ENCODE results near the gene SBF2. TPM values are rescaled to one million over a fixed set of nuclear protein-coding genes. Genes with fewer than 3 reads are reported as not detected.

Gene SBF2
- total and polyA plus RNA-seq, 9 of the 15 experiments (the other 6 are each of a cell fraction or from before 2014, with no cell fraction given) = 0.80 to 9.5 (median 5.0) TPM

DNA sequence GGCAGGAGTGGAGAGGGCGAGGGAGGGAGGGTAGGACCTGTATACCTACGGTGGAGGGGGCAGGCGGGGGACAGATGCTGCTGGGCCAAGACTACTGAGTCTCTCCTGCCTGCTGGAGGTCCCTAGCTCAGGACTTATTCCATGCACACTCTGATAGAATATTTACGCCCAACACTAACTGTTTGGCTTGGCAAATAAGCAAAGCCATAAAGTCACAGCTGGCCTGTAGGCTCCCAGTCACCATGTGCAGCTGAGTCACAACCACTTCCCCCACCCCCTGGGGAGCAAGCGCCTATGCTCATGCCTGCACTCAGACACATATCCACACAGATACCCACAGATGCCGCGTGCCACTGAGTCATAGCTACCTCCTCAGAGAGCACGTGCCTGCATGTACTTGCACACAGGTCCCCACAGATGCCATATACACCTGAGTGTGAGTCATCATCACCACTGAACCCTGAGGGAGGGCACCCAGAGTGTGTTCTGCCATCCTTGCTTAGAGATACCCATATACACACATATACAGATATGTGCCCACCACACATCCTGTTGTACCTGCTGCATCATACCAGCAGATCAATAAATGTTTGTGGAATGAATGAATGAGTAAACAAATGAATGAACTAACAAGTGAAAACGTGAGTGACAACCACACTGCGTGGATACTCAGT, 534.4 kb downstream of the SBF2 start (continued):
- TF ChIP-seq, protein P1, sequence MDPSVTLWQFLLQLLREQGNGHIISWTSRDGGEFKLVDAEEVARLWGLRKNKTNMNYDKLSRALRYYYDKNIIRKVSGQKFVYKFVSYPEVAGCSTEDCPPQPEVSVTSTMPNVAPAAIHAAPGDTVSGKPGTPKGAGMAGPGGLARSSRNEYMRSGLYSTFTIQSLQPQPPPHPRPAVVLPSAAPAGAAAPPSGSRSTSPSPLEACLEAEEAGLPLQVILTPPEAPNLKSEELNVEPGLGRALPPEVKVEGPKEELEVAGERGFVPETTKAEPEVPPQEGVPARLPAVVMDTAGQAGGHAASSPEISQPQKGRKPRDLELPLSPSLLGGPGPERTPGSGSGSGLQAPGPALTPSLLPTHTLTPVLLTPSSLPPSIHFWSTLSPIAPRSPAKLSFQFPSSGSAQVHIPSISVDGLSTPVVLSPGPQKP (CRISPR knock-in tag; IDR thresholded peaks at IDR 0.05) = no peak
- TF ChIP-seq, protein P2, sequence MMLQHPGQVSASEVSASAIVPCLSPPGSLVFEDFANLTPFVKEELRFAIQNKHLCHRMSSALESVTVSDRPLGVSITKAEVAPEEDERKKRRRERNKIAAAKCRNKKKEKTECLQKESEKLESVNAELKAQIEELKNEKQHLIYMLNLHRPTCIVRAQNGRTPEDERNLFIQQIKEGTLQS (IDR thresholded peaks at IDR 0.05) = peak; percentile 87
- TF ChIP-seq, protein P2 (CRISPR knock-in tag; conservative IDR thresholded peaks at IDR 0.05) = no peak
- TF ChIP-seq, protein P3, sequence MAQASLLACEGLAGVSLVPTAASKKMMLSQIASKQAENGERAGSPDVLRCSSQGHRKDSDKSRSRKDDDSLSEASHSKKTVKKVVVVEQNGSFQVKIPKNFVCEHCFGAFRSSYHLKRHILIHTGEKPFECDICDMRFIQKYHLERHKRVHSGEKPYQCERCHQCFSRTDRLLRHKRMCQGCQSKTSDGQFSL (CRISPR knock-in tag; IDR thresholded peaks at IDR 0.05) = no peak
- TF ChIP-seq, protein P3 (tag; IDR thresholded peaks at IDR 0.05) = no peak
- TF ChIP-seq CBFA2T2 (conservative IDR thresholded peaks at IDR 0.05) (peak; percentile 57), ZFPM2 (CRISPR knock-in tag; IDR thresholded peaks at IDR 0.05) (no peak), HNRNPL (IDR thresholded peaks at IDR 0.05; ENCODE audit: low read depth, low read length) (no peak), CBFA2T3 (IDR thresholded peaks at IDR 0.05) (peak; percentile 58), MYC (IDR thresholded peaks at IDR 0.05; ENCODE audit: low read depth, low read length) (no peak), MYC (CRISPR knock-in tag; IDR thresholded peaks at IDR 0.05; ENCODE audit: borderline replicate concordance, low read depth) (no peak), SIN3A (IDR thresholded peaks at IDR 0.05; ENCODE audit: borderline replicate concordance in 2 of 2, control insufficient read depth in 1 of 2, low read depth in 2 of 2, low read length in 2 of 2) (no peak), FOS (IDR thresholded peaks at IDR 0.05; ENCODE audit: extremely low read depth, insufficient read length) (peak; percentile 38), JUNB (CRISPR knock-in tag; conservative IDR thresholded peaks at IDR 0.05) (peak; percentile 64; the same call in 1 of the 2 replicates), MAFK (IDR thresholded peaks at IDR 0.05; ENCODE audit: low read length) (no peak), JUND (IDR thresholded peaks at IDR 0.05; ENCODE audit: borderline replicate concordance, low read depth, low read length) (peak; percentile 70), JUND (tag; IDR thresholded peaks at IDR 0.05; ENCODE audit: borderline replicate concordance, low read depth, low read length) (peak; percentile 83; the same call in 2 of the 3 replicates)
- TF ChIP-seq, protein P4, sequence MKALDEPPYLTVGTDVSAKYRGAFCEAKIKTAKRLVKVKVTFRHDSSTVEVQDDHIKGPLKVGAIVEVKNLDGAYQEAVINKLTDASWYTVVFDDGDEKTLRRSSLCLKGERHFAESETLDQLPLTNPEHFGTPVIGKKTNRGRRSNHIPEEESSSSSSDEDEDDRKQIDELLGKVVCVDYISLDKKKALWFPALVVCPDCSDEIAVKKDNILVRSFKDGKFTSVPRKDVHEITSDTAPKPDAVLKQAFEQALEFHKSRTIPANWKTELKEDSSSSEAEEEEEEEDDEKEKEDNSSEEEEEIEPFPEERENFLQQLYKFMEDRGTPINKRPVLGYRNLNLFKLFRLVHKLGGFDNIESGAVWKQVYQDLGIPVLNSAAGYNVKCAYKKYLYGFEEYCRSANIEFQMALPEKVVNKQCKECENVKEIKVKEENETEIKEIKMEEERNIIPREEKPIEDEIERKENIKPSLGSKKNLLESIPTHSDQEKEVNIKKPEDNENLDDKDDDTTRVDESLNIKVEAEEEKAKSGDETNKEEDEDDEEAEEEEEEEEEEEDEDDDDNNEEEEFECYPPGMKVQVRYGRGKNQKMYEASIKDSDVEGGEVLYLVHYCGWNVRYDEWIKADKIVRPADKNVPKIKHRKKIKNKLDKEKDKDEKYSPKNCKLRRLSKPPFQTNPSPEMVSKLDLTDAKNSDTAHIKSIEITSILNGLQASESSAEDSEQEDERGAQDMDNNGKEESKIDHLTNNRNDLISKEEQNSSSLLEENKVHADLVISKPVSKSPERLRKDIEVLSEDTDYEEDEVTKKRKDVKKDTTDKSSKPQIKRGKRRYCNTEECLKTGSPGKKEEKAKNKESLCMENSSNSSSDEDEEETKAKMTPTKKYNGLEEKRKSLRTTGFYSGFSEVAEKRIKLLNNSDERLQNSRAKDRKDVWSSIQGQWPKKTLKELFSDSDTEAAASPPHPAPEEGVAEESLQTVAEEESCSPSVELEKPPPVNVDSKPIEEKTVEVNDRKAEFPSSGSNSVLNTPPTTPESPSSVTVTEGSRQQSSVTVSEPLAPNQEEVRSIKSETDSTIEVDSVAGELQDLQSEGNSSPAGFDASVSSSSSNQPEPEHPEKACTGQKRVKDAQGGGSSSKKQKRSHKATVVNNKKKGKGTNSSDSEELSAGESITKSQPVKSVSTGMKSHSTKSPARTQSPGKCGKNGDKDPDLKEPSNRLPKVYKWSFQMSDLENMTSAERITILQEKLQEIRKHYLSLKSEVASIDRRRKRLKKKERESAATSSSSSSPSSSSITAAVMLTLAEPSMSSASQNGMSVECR (CRISPR knock-in tag; IDR thresholded peaks at IDR 0.05) = no peak
